Panc1 (cell line): ENCODE results near the gene SULT4A1. TPM values are rescaled to one million over a fixed set of nuclear protein-coding genes. Genes with fewer than 3 reads are reported as not detected.

Experiments
- ATAC-seq: fragments of 200-7000 bp; cut with Tn5 transposase; 2 replicates; pipeline ENCODE4 v1.9.1; 2020; ENCODE audit warnings: mild to moderate bottlenecking, moderate library complexity
- BruUV-seq: library from RNA; stranded (reverse); fragments of 400-500 nt; replicated peaks from 2 replicates; lab custom pipeline; 2021; lab: Mats Ljungman, UMichigan
- CTCF ChIA-PET: fragments of 300-600 bp; sonication (Branson Sonifier 250); formaldehyde crosslinking; loops from one replicate; lab custom pipeline; 2022; ENCODE audit warnings: antibody characterized with exemption; lab: Charles Lee
- POLR2A ChIA-PET: fragments of 300-600 bp; sonication (Branson Sonifier 250); formaldehyde crosslinking; loops from one replicate; lab custom pipeline; 2022; ENCODE audit warnings: antibody characterized with exemption; lab: Charles Lee
- DNase-seq: peaks from one replicate; pipeline ENCODE4 v3.0.0-alpha.2; 2010; ENCODE audit warnings: low read depth, low spot score
- H3K27ac ChIP-seq: 2 replicates; pipeline ENCODE4 v1.5.1; 2011; ENCODE audit warnings: mild to moderate bottlenecking, low read length, inconsistent platforms
- H3K27me3 ChIP-seq: fragments of 200-500 bp; sonication (Bioruptor generic); 2 replicates; pipeline ENCODE4 v1.6.0; 2014; ENCODE audit warnings: low read length, inconsistent platforms; ENCODE audit not compliant: control insufficient read depth, insufficient read depth
- H3K36me3 ChIP-seq: fragments of 200-500 bp; sonication (Bioruptor generic); 2 replicates; pipeline ENCODE4 v1.5.1; 2014; ENCODE audit warnings: inconsistent platforms, mild to moderate bottlenecking, low read length, moderate library complexity; ENCODE audit not compliant: control insufficient read depth, insufficient read depth
- H3K4me1 ChIP-seq: 2 replicates; pipeline ENCODE4 v1.5.1; 2011; ENCODE audit warnings: inconsistent platforms, mild to moderate bottlenecking, low read length, moderate library complexity; ENCODE audit not compliant: control insufficient read depth, insufficient read depth
- H3K4me3 ChIP-seq, 2 experiments: 2 replicates each; pipeline ENCODE4 v1.5.1; 2011 to 2012; ENCODE audit warnings: low read depth in 2 of 2, low read length in 2 of 2, mild to moderate bottlenecking in 2 of 2, inconsistent platforms in 1 of 2, moderate library complexity in 1 of 2
- H3K9me3 ChIP-seq: fragments of 200-500 bp; sonication (Bioruptor generic); 2 replicates; pipeline ENCODE4 v1.5.1; 2014; ENCODE audit warnings: low read depth, mild to moderate bottlenecking, inconsistent platforms, low read length, moderate library complexity; ENCODE audit not compliant: control insufficient read depth, insufficient read depth
- CTCF ChIP-seq: fragments of 450-650 bp; IDR thresholded peaks from 2 replicates; pipeline ENCODE4 v1.5.1; 2017; ENCODE audit warnings: mild to moderate bottlenecking
- POLR2AphosphoS5 ChIP-seq: IDR thresholded peaks from 2 replicates; pipeline ENCODE4 v1.6.1; 2012; ENCODE audit warnings: mild to moderate bottlenecking, low read depth, low read length, moderate library complexity
- REST ChIP-seq, 2 experiments: IDR thresholded peaks; 2 replicates each; pipeline ENCODE4 v1.6.1; 2011 to 2012; ENCODE audit warnings: low read depth in 2 of 2, control low read depth in 1 of 2, low read length in 1 of 2, mild to moderate bottlenecking in 1 of 2, moderate library complexity in 1 of 2; ENCODE audit not compliant: insufficient read depth in 1 of 2
- SIN3A ChIP-seq: IDR thresholded peaks from 2 replicates; pipeline ENCODE4 v1.6.1; 2012; ENCODE audit warnings: low read depth, mild to moderate bottlenecking, low read length, moderate library complexity, borderline replicate concordance; ENCODE audit not compliant: insufficient read depth
- TCF7L2 ChIP-seq: IDR thresholded peaks from 2 replicates; pipeline ENCODE4 v1.6.1; 2011; ENCODE audit warnings: mild to moderate bottlenecking, low read depth, low read length, inconsistent platforms
- in situ Hi-C: cut with HindIII; loops from 2 replicates; pipeline ENCODE4 v1.10.0; 2016; ENCODE audit warnings: low sequenced_read_pairs, low pct_unique_long_range_greater_than_20kb
- intact Hi-C: fragments of 100-400 bp; cut with micrococcal nuclease; formaldehyde crosslinking; loops from one replicate; pipeline ENCODE4 v1.10.0; 2022; ENCODE audit not compliant: unreplicated experiment
- total RNA-seq: library from RNA; stranded (reverse); gene quantifications from one replicate; pipeline ENCODE4 v1.2.1, GENCODE V29; 2021; ENCODE audit not compliant: unreplicated experiment

The SULT4A1 gene
- total RNA-seq, 1 experiment from 2014 or later, result 12.0 TPM

GRCh38 chr22:43776081-43776670 is 86.1 kb downstream of the SULT4A1 start:
- TF ChIP-seq TCF7L2 (no peak), POLR2AphosphoS5 (no peak), SIN3A (no peak), CTCF (no peak), REST (IDR thresholded peaks at IDR 0.05; ENCODE audit: insufficient read depth in 1 of 2, low read depth in 2 of 2, low read length in 1 of 2) (no peak)

More at GRCh38 chr22:43776081-43776670, 86.1 kb downstream of the SULT4A1 start:
- intact Hi-C loops, result no loop called here
- POLR2A ChIA-PET, result no interaction called here
- no peak for DNase-seq
- no peaks in the 10 kb centered on the region for H3K4me1 ChIP-seq
- no peaks in the 10 kb centered on the region for H3K36me3 ChIP-seq
- H3K27ac ChIP-seq, result no peak overlapping the region
- H3K4me3 ChIP-seq, result no peak overlapping the region
- ATAC-seq, result no peak
- BruUV-seq, result no TSS peak
- CTCF ChIA-PET, result no interaction called here
- in situ Hi-C loops, result no loop called here
- no peaks in the 10 kb centered on the region for H3K9me3 ChIP-seq
- H3K27me3 ChIP-seq, result no peaks in the 10 kb centered on the region

Other genes with a start within 250 kb of the SULT4A1 start
- 0.21 TPM for gene EFCAB6, start 50.2 kb downstream of the SULT4A1 start, total RNA-seq
- gene PNPLA5, start 29.5 kb upstream of the SULT4A1 start, total RNA-seq, result not detected
- 4.9 TPM for gene PNPLA3, start 61.3 kb upstream of the SULT4A1 start, total RNA-seq
- 40.5 TPM for gene SAMM50, start 92.9 kb upstream of the SULT4A1 start, total RNA-seq
- 28.1 TPM for gene PARVB, start 161.8 kb upstream of the SULT4A1 start, total RNA-seq